Epithelial cell of proximal tubule (primary cell): Measurements from ENCODE around the gene RPL22L1. TPM values are rescaled to one million over a fixed set of nuclear protein-coding genes. Genes with fewer than 3 reads are reported as not detected.
"Not testable (repeated sequence)": the region's sequence is repeated elsewhere in the genome, so short reads cannot be mapped to it uniquely, and the experiment has no call there.

ENCODE experiments used
- DNase-seq: peaks from one replicate; pipeline ENCODE4 v3.0.0-alpha.2; 2011; ENCODE audit warnings: low read depth
- H3K4me3 ChIP-seq: 2 replicates; pipeline ENCODE4 v1.5.1; 2011; ENCODE audit warnings: low read depth, mild to moderate bottlenecking, low read length
- CTCF ChIP-seq: conservative IDR thresholded peaks from 2 replicates; pipeline ENCODE4 v1.5.1; 2012; ENCODE audit warnings: low read depth, mild to moderate bottlenecking, low read length
- total RNA-seq: library from RNA; depleted of rRNA; stranded (reverse); fragments of >200 nt; gene quantifications from 2 replicates; pipeline ENCODE4 v1.2.3, GENCODE V29; 2015

The RPL22L1 gene
- total RNA-seq, 1 donor from 2014 or later, result 362 TPM

GRCh38 chr3:170829546-170830272 is 40.3 kb downstream of the RPL22L1 start:
- no peak for TF ChIP-seq CTCF
- no peak for DNase-seq
- H3K4me3 ChIP-seq, result no peak overlapping the region

GRCh38 chr3:170826047-170826446 is 43.9 kb downstream of the RPL22L1 start:
- DNase-seq, result no peak
- no peak overlapping the region for H3K4me3 ChIP-seq
- TF ChIP-seq CTCF, result no peak

GRCh38 chr3:170823562-170823961 is 46.4 kb downstream of the RPL22L1 start:
- not testable (repeated sequence) for DNase-seq, H3K4me3 ChIP-seq

GRCh38 chr3:170818325-170818724 is 51.7 kb downstream of the RPL22L1 start:
- H3K4me3 ChIP-seq, DNase-seq: not testable (repeated sequence)

- not testable (repeated sequence) for H3K4me3 ChIP-seq, DNase-seq
Measured at GRCh38 chr3:170817471-170817870, 52.5 kb downstream of the RPL22L1 start.

- DNase-seq, result no peak
- no peak overlapping the region for H3K4me3 ChIP-seq
- no peak for TF ChIP-seq CTCF
Measured at GRCh38 chr3:170816841-170817240, 53.2 kb downstream of the RPL22L1 start.

- no peak for TF ChIP-seq CTCF
- no peak for DNase-seq
- no peak overlapping the region for H3K4me3 ChIP-seq
Measured at GRCh38 chr3:170816341-170816740, 53.7 kb downstream of the RPL22L1 start.

GRCh38 chr3:170815936-170816335 is 54.1 kb downstream of the RPL22L1 start:
- DNase-seq, result no peak
- no peak overlapping the region for H3K4me3 ChIP-seq
- TF ChIP-seq CTCF, result no peak

- no peak overlapping the region for H3K4me3 ChIP-seq
- DNase-seq, result no peak
- no peak for TF ChIP-seq CTCF
Measured at GRCh38 chr3:170815340-170815739, 54.7 kb downstream of the RPL22L1 start.
